GM21576 (cell line): ENCODE data around the gene KCNC3.

ENCODE experiments used
- ATAC-seq: cut with Tn5 transposase; IDR thresholded peaks from one replicate; pipeline ENCODE4 v1.9.1; 2021; ENCODE audit warnings: mild to moderate bottlenecking, moderate library complexity; ENCODE audit not compliant: unreplicated experiment

KCNC3 gene

GRCh38 chr19:50312967-50313811, 16.0 kb downstream of the KCNC3 start:
- no peak for ATAC-seq

GRCh38 chr19:50311723-50312635, 17.2 kb downstream of the KCNC3 start:
- ATAC-seq = no peak

- ATAC-seq = no peak
Measured at GRCh38 chr19:50310759-50311465, 18.3 kb downstream of the KCNC3 start.

- no peak for ATAC-seq
Measured at GRCh38 chr19:50309396-50310125, 19.6 kb downstream of the KCNC3 start.

- no peak for ATAC-seq
Measured at GRCh38 chr19:50308991-50309390, 20.2 kb downstream of the KCNC3 start.

GRCh38 chr19:50303558-50303957, 25.6 kb downstream of the KCNC3 start:
- no peak for ATAC-seq

- ATAC-seq = no peak
Measured at GRCh38 chr19:50301607-50301971, 27.6 kb downstream of the KCNC3 start.

GRCh38 chr19:50300814-50301606, 28.2 kb downstream of the KCNC3 start:
- ATAC-seq = no peak

GRCh38 chr19:50300051-50300450, 29.1 kb downstream of the KCNC3 start:
- ATAC-seq = no peak

GRCh38 chr19:50293263-50294004, 35.7 kb downstream of the KCNC3 start:
- ATAC-seq = no peak

- no peak for ATAC-seq
Measured at GRCh38 chr19:50292216-50292827, 36.9 kb downstream of the KCNC3 start.

- ATAC-seq = no peak
Measured at GRCh38 chr19:50290775-50291174, 38.4 kb downstream of the KCNC3 start.

GRCh38 chr19:50290011-50290410, 39.2 kb downstream of the KCNC3 start:
- ATAC-seq = no peak

GRCh38 chr19:50288954-50289353, 40.2 kb downstream of the KCNC3 start:
- ATAC-seq = no peak

GRCh38 chr19:50287331-50287730, 41.8 kb downstream of the KCNC3 start:
- no peak for ATAC-seq

- ATAC-seq = no peak
Measured at GRCh38 chr19:50286443-50286842, 42.7 kb downstream of the KCNC3 start.

GRCh38 chr19:50285833-50286232, 43.3 kb downstream of the KCNC3 start:
- ATAC-seq = no peak

GRCh38 chr19:50281491-50281890, 47.7 kb downstream of the KCNC3 start:
- no peak for ATAC-seq

- no peak for ATAC-seq
Measured at GRCh38 chr19:50280983-50281382, 48.2 kb downstream of the KCNC3 start.
